HCT116 (cell line): ENCODE measurements around the gene GYS1. TPM values are rescaled to one million over a fixed set of nuclear protein-coding genes. Genes with fewer than 3 reads are reported as not detected.

Experiments
- ATAC-seq: fragments of 200-7000 bp; cut with Tn5 transposase; 2 replicates; pipeline ENCODE4 v1.9.1; 2020; ENCODE audit warnings: mild to moderate bottlenecking, moderate library complexity
- BruUV-seq: library from RNA; stranded (reverse); fragments of 400-500 nt; replicated peaks from 2 replicates; lab custom pipeline; 2021; lab: Mats Ljungman, UMichigan
- CTCF ChIA-PET: fragments of 300-600 bp; sonication (Branson Sonifier 250); formaldehyde crosslinking; loops from one replicate; lab custom pipeline; 2021; ENCODE audit warnings: antibody characterized with exemption; lab: Charles Lee
- POLR2A ChIA-PET: fragments of 300-600, 350-600 bp; sonication (Branson Sonifier 250); formaldehyde crosslinking; loops from one replicate; lab custom pipeline; 2021; ENCODE audit warnings: antibody characterized with exemption; lab: Charles Lee
- RAD21 ChIA-PET, 2 experiments: fragments of 300-600 bp; sonication (Branson Sonifier 250); formaldehyde crosslinking; loops; one replicate each; lab custom pipeline; 2023; ENCODE audit warnings: low total read pairs in 2 of 2; ENCODE audit not compliant: uncharacterized antibody in 2 of 2, unreplicated experiment in 2 of 2, low non-redundant PET in 1 of 2; lab: Charles Lee
- DNase-seq: peaks from one replicate; pipeline ENCODE4 v3.0.0-alpha.2; 2010; ENCODE audit warnings: low read depth, low spot score
- H2AFZ ChIP-seq: fragments of 200-600 bp; shearing (Covaris generic), sonication (generic); 2 replicates; pipeline ENCODE4 v1.6.1; 2017; ENCODE audit warnings: low read depth, mixed run types, mixed read lengths, antibody characterized with exemption, low read length; ENCODE audit not compliant: poor library complexity, severe bottlenecking
- H3K27ac ChIP-seq: 2 replicates; pipeline ENCODE4 v1.5.1; 2012; ENCODE audit warnings: low read depth, low read length
- H3K27me3 ChIP-seq: fragments of 200-600 bp; sonication (generic); 2 replicates; pipeline ENCODE4 v1.6.1; 2016; ENCODE audit warnings: mixed run types, low read length, mixed read lengths; ENCODE audit not compliant: insufficient read depth
- H3K36me3 ChIP-seq, 2 experiments: fragments of 200-500 bp in 1 of 2; fragments of 200-600 bp in 1 of 2; sonication (Bioruptor generic) in 1 of 2; sonication (generic) in 1 of 2; 2 replicates each; pipeline versions ENCODE4 v1.5.1 to v1.6.1; 2014 to 2016; ENCODE audit warnings: low read length in 2 of 2, inconsistent platforms in 1 of 2, mixed read lengths in 1 of 2, mixed run types in 1 of 2; ENCODE audit not compliant: insufficient read depth in 2 of 2, control insufficient read depth in 1 of 2
- H3K4me1 ChIP-seq, 2 experiments: fragments of 200-600 bp in 1 of 2; sonication (generic) in 1 of 2; 2 replicates each; pipeline versions ENCODE4 v1.5.1 to v1.6.1; 2012 to 2017; ENCODE audit warnings: low read length in 2 of 2, inconsistent platforms in 1 of 2, mild to moderate bottlenecking in 1 of 2, mixed read lengths in 1 of 2, mixed run types in 1 of 2, moderate library complexity in 1 of 2; ENCODE audit not compliant: insufficient read depth in 2 of 2, control insufficient read depth in 1 of 2
- H3K4me2 ChIP-seq: fragments of 200-600 bp; sonication (generic); 2 replicates; pipeline ENCODE4 v1.6.1; 2017; ENCODE audit warnings: mixed run types, low read length, mixed read lengths
- H3K4me3 ChIP-seq, 2 experiments: fragments of 200-600 bp in 1 of 2; sonication (generic) in 1 of 2; replicated peaks in 1 of 2; 2 replicates each; pipeline ENCODE4 v1.5.1; 2011 to 2016; ENCODE audit warnings: low read length in 2 of 2, control low read depth in 1 of 2, low read depth in 1 of 2, mild to moderate bottlenecking in 1 of 2, mixed read lengths in 1 of 2, mixed run types in 1 of 2
- H3K79me2 ChIP-seq: fragments of 200-600 bp; sonication (generic); 2 replicates; pipeline ENCODE4 v1.6.1; 2017; ENCODE audit warnings: mild to moderate bottlenecking, mixed run types, low read length, moderate library complexity, mixed read lengths; ENCODE audit not compliant: insufficient read depth
- H3K9ac ChIP-seq: fragments of 200-600 bp; sonication (generic); 2 replicates; pipeline ENCODE4 v1.6.1; 2016; ENCODE audit warnings: low read length, mixed read lengths
- H3K9me2 ChIP-seq: fragments of 200-600 bp; sonication (generic), shearing (Covaris generic); 2 replicates; pipeline ENCODE4 v1.6.1; 2017; ENCODE audit warnings: mixed run types, mild to moderate bottlenecking, moderate library complexity; ENCODE audit not compliant: insufficient read depth
- H3K9me3 ChIP-seq, 2 experiments: fragments of 200-500 bp in 1 of 2; fragments of 200-600 bp in 1 of 2; sonication (Bioruptor generic) in 1 of 2; sonication (generic) in 1 of 2; 2 replicates each; pipeline ENCODE4 v1.6.1; 2014 to 2017; ENCODE audit warnings: low read length in 2 of 2, mixed read lengths in 2 of 2, inconsistent platforms in 1 of 2, low read depth in 1 of 2, mild to moderate bottlenecking in 1 of 2, mixed run types in 1 of 2, moderate library complexity in 1 of 2; ENCODE audit not compliant: control insufficient read depth in 1 of 2, insufficient read depth in 1 of 2
- H4K20me1 ChIP-seq: fragments of 200-600 bp; sonication (generic), shearing (Covaris generic); 2 replicates; pipeline ENCODE4 v1.6.1; 2017; ENCODE audit warnings: mixed run types, mild to moderate bottlenecking, moderate library complexity; ENCODE audit not compliant: insufficient read depth
- ATF3 ChIP-seq: IDR thresholded peaks from 2 replicates; pipeline ENCODE4 v1.6.1; 2012
- CBX3 ChIP-seq: IDR thresholded peaks from 2 replicates; pipeline ENCODE4 v1.6.1; 2012; ENCODE audit warnings: low read depth
- CEBPB ChIP-seq: IDR thresholded peaks from 2 replicates; pipeline ENCODE4 v1.6.1; 2012; ENCODE audit warnings: low read depth
- EGR1 ChIP-seq: IDR thresholded peaks from 2 replicates; pipeline ENCODE4 v1.6.1; 2012; ENCODE audit warnings: low read depth
- ELF1 ChIP-seq: IDR thresholded peaks from 2 replicates; pipeline ENCODE4 v1.6.1; 2012; ENCODE audit warnings: low read depth, borderline replicate concordance
- EZH2 ChIP-seq: fragments of 200-600 bp; sonication (generic); IDR thresholded peaks from 2 replicates; pipeline ENCODE4 v1.6.1; 2017; ENCODE audit warnings: antibody characterized with exemption, mixed run types
- FOSL1 ChIP-seq: IDR thresholded peaks from 2 replicates; pipeline ENCODE4 v1.6.1; 2012; ENCODE audit warnings: low read depth
- POLR2AphosphoS5 ChIP-seq: IDR thresholded peaks from 2 replicates; pipeline ENCODE4 v1.6.1; 2011; ENCODE audit warnings: mild to moderate bottlenecking, low read depth, low read length, moderate library complexity
- RAD21 ChIP-seq: IDR thresholded peaks from 2 replicates; pipeline ENCODE4 v1.6.1; 2012; ENCODE audit warnings: low read depth, mild to moderate bottlenecking
- SIN3A ChIP-seq: IDR thresholded peaks from 2 replicates; pipeline ENCODE4 v1.6.1; 2012; ENCODE audit warnings: low read depth
- SP1 ChIP-seq: IDR thresholded peaks from 2 replicates; pipeline ENCODE4 v1.6.1; 2012; ENCODE audit warnings: low read depth
- SRF ChIP-seq: IDR thresholded peaks from 2 replicates; pipeline ENCODE4 v1.6.1; 2012; ENCODE audit warnings: low read depth
- TCF7L2 ChIP-seq: IDR thresholded peaks from 2 replicates; pipeline ENCODE4 v1.7.0; 2011; ENCODE audit warnings: borderline replicate concordance, inconsistent platforms; ENCODE audit not compliant: insufficient read depth, insufficient read length; ENCODE audit errors: extremely low read depth
- YY1 ChIP-seq: IDR thresholded peaks from 2 replicates; pipeline ENCODE4 v1.6.1; 2011; ENCODE audit warnings: low read length, low read depth, moderate library complexity, mild to moderate bottlenecking; ENCODE audit not compliant: insufficient replicate concordance; ENCODE audit errors: extremely low read depth
- ZFX ChIP-seq: fragments of 450-650 bp; IDR thresholded peaks from 2 replicates; pipeline ENCODE4 v1.6.1; 2017
- ZNF274 ChIP-seq: fragments of 200-500 bp; sonication (Bioruptor generic); IDR thresholded peaks from 2 replicates; pipeline ENCODE4 v1.6.1; 2014; ENCODE audit warnings: mild to moderate bottlenecking, low read depth, low read length, inconsistent platforms
- intact Hi-C: fragments of 100-400 bp; cut with micrococcal nuclease; formaldehyde crosslinking; loops from 2 replicates; pipeline ENCODE4 v1.10.0; 2022
- total RNA-seq: library from RNA; stranded (reverse); gene quantifications from one replicate; pipeline ENCODE4 v1.2.1, GENCODE V29; 2021; ENCODE audit not compliant: unreplicated experiment
- TF ChIP-seq, protein P1 (sequence below), 3 experiments: fragments of 200-600 bp in 1 of 3; sonication (generic) in 1 of 3; IDR thresholded peaks in 2 of 3; conservative IDR thresholded peaks in 1 of 3; 2 replicates each; pipeline ENCODE4 v1.5.1; 2012 to 2017; ENCODE audit warnings: low read depth in 2 of 3, low read length in 2 of 3, antibody characterized with exemption in 1 of 3, borderline replicate concordance in 1 of 3, control low read depth in 1 of 3, mild to moderate bottlenecking in 1 of 3, mixed read lengths in 1 of 3, mixed run types in 1 of 3, moderate library complexity in 1 of 3; ENCODE audit not compliant: insufficient read depth in 1 of 3

GYS1 gene
- total RNA-seq, 1 experiment from 2014 or later = 50.7 TPM

- H3K9me2 ChIP-seq = no peaks in the 10 kb centered on the region
- TF ChIP-seq YY1 = no peak
- TF ChIP-seq POLR2AphosphoS5 = no peak
- no peak for TF ChIP-seq TCF7L2
- TF ChIP-seq ATF3 = no peak
- TF ChIP-seq SRF = no peak
- no peak for TF ChIP-seq ELF1
- no peak for TF ChIP-seq EZH2
- TF ChIP-seq SIN3A = no peak
- TF ChIP-seq, all 23 proteins: peak for 0
- no peak overlapping the region for H2AFZ ChIP-seq
- ChIA-PET RAD21 (no interaction called here), POLR2A (no interaction called here), CTCF (no interaction called here)
- intact Hi-C loops = no loop called here
- no peaks in the 10 kb centered on the region for H3K9me3 ChIP-seq
- H3K4me1 ChIP-seq = no peaks in the 10 kb centered on the region
- no peak overlapping the region for H3K9ac ChIP-seq
- peaks cover 27% of the 10 kb centered on the region for H3K79me2 ChIP-seq
- TSS peak; percentile 32 for BruUV-seq
- no peaks in the 10 kb centered on the region for H3K27me3 ChIP-seq
- H4K20me1 ChIP-seq = no peaks in the 10 kb centered on the region
- no peak overlapping the region for H3K4me2 ChIP-seq
- no peak for DNase-seq
- H3K27ac ChIP-seq = no peak overlapping the region
- no peak for ATAC-seq
- no peak overlapping the region for H3K4me3 ChIP-seq
- peaks cover 45 to 63% of the 10 kb centered on the region in 2 experiments; a peak in 3 of 4 replicates for H3K36me3 ChIP-seq
Measured at GRCh38 chr19:49004964-49005614, 12.0 kb upstream of the GYS1 start.

DNA sequence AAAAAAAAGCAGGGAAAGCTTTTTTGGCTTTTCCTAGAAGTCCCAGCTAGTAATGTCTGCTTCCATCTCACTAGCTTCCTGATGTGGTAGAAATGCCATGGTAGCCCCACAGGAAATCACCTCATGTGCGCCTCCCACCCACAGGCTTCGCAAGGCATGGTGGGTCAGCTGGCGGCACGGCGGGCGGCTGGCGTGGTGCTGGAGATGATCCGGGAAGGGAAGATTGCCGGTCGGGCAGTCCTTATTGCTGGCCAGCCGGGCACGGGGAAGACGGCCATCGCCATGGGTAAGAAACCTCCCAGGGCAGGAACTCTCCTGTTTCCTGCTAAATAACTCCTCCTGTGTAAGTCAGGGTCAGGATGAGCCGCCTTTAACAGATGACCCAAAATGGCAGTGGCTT is 11.0 kb upstream of the GYS1 start:
- intact Hi-C loops = no loop called here
- Histone ChIP-seq H3K9me2 (no peaks in the 10 kb centered on the region), H3K9me3 (no peaks in the 10 kb centered on the region), H3K4me3 (no peak overlapping the region), H3K9ac (no peak overlapping the region), H3K36me3 (peaks cover 38 to 65% of the 10 kb centered on the region in 2 experiments; a peak in 3 of 4 replicates), H4K20me1 (no peaks in the 10 kb centered on the region), H3K4me1 (no peaks in the 10 kb centered on the region), H3K4me2 (no peak overlapping the region), H3K27ac (no peak overlapping the region), H3K79me2 (peaks cover 37% of the 10 kb centered on the region), H3K27me3 (no peaks in the 10 kb centered on the region), H2AFZ (no peak overlapping the region)
- CTCF ChIA-PET = interaction anchor here (0.8 to 1.4 kb wide), 2 partner anchors 11 to 13 kb away, joined by 3 to 4 read pairs; partner anchors contain the start of genes GYS1 and RUVBL2
- ATAC-seq (no peak), DNase-seq (no peak)
- RAD21 ChIA-PET = no interaction called here
- POLR2A ChIA-PET = interaction anchor here (1.2 kb wide), 1 partner anchor 15 kb away, joined by 3 read pairs; no protein-coding TSS in a partner anchor
- BruUV-seq = no TSS peak
- TF ChIP-seq YY1 (no peak), CEBPB (no peak), FOSL1 (no peak), CBX3 (no peak), ZFX (no peak), EGR1 (no peak), ELF1 (no peak), POLR2AphosphoS5 (no peak), RAD21 (no peak), SIN3A (no peak), ATF3 (no peak), SP1 (no peak), SRF (no peak), ZNF274 (no peak)
- TF ChIP-seq, protein P1, sequence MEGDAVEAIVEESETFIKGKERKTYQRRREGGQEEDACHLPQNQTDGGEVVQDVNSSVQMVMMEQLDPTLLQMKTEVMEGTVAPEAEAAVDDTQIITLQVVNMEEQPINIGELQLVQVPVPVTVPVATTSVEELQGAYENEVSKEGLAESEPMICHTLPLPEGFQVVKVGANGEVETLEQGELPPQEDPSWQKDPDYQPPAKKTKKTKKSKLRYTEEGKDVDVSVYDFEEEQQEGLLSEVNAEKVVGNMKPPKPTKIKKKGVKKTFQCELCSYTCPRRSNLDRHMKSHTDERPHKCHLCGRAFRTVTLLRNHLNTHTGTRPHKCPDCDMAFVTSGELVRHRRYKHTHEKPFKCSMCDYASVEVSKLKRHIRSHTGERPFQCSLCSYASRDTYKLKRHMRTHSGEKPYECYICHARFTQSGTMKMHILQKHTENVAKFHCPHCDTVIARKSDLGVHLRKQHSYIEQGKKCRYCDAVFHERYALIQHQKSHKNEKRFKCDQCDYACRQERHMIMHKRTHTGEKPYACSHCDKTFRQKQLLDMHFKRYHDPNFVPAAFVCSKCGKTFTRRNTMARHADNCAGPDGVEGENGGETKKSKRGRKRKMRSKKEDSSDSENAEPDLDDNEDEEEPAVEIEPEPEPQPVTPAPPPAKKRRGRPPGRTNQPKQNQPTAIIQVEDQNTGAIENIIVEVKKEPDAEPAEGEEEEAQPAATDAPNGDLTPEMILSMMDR (IDR thresholded peaks at IDR 0.05 in 2 of 3, conservative IDR thresholded peaks at IDR 0.05 in 1 of 3; ENCODE audit: borderline replicate concordance in 1 of 3, insufficient read depth in 1 of 3, low read depth in 2 of 3, low read length in 2 of 3) = no peak
